GM19468 (cell line): ENCODE measurements around the gene HDGF.

Experiments used
- ATAC-seq: cut with Tn5 transposase; IDR thresholded peaks from one replicate; pipeline ENCODE4 v1.9.1; 2021; ENCODE audit warnings: mild to moderate bottlenecking, moderate library complexity, moderate number of reproducible peaks; ENCODE audit not compliant: unreplicated experiment; ENCODE audit errors: extremely low read depth

HDGF gene

DNA sequence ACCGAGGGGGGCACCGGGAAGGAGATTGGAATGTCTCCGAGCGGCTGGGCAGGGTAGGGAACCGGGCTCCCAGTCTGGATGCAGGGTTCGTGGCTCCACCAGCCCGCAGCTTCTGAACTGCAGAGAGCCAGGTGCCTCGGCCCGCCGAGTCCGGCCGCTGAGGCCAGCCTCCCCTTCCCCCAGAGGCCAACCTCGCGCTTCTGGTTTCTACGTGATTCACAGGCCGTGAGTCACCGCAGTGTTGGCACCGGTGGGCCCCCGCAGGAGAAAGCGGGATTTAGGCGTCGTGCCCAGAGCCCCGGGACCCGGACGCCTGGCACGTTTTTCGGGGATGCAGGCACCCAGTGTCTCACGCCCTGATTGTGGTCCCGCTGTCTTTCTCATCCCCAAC, 46.5 kb downstream of the HDGF start:
- no peak for ATAC-seq

DNA sequence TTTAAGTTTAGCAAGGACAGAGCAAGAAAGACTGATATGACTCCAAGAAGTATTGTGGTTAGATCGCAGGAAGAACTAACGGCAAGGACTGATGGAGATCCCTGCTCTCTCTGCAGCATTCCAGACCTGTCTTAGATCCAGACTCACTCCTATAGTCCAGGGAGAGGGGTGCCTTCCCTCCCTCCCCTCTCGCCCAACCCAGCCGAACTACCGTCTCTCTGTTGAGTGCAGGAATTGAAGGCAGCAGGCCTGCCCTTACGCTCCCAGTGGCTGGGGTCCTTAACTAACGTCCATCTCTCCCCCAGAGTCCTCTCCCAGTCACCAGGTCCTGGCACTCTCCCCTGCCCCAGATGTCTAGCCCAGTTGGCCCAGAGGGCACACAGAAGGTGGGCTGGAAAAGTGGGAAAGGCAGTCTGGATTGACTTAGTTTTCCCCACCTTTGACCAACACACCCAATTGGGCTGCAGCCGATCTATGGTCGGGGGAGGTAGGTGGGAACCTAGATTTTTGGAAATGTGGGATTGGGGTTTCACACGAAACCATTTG, 47.2 kb downstream of the HDGF start:
- no peak for ATAC-seq

DNA sequence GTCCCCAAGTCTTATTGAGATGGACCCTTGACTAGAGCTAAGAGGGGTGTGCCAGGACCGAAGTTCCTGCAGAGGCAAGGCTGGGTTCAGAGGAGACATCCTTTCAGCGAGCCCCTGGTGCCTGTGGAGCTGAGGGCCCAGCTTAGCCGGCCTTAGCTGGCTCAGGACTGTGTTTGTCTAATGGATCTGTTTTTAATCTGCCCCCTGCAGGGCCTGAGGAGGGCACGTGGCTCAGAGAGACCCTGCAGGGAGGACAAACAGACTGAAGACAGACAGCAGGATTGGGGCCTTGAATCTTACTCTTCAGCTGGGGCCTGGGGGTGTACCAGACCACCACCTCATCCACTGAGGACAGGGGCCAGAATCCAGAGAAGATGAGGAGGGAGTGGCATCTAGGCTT, 47.7 kb downstream of the HDGF start:
- no peak for ATAC-seq

DNA sequence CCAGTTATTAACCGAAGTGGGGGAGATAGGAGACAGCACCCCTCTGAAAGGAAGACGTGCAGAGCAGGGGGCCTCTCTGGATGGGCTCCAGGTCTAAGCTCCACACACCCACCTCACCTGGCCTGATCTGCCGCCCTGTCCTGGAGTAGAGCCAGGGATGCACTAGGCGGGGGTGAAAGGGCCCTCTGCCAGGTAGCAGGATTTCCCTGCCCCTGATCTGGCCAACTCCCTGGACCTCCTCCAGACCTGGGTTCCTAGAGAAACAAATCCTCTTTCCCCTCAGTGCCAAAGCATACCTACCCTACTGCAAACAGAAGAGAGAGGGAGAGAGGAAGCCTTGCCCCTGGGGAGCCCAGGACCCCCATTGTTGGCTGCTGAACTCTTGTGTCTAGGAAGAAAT, 48.1 kb downstream of the HDGF start:
- no peak for ATAC-seq

DNA sequence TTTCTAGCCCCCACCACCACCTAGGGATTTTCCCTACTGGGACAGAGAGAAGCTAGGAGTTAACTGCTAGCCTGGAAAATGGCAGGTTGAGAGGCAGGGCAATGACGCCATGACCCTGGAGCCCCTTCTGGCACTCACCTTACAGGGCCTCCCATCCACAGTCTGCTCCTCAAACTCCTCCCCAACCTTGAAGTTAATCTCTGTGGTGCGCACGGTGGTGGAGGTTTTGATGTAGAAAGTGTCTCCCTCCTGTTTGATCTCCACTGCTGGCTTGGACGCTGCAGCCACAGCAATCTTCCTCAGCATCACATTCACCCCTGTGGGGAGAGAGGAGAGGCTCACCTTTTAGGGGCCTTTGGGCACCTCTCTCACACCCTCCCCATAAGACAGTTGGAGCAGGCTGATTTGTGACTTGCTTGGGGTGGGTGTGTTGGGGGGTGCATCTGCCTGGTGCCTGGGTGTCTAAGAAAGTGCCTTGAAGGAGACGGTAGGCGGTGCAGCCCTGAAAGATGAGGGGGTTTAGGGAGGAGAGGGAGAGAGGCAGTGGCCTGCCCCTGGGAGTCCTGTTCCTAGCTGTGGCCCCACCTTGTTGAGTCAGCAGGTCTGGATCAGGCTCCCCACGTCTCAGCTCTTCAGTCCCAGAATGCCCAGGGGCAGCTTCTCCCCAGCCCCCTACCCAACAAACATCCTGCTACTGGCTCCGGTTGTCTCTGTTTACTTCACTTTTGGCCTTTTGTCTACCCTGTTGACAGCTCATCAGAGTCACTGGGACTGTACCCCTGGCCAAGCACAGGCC, 50.5 kb downstream of the HDGF start:
- ATAC-seq = no peak

DNA sequence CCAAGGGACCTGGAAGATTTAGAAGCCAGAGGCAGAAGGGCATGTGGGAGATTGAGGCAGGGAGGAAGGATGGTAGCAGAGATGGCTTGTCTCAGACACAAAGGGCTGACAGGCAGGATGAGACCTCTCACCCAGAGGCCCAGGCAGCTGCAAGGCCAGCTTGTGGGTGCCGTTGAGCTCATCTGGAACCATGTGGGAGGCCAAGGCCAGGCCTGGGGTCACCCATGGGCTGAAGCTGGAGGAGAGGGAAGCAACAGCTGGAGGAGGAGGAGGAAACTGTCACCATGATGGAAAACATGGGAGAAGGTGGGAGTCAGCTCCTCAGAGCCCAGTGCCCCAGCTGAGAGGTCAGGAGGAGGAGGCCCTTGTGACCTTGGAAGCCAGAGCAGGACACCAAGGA, 52.5 kb downstream of the HDGF start:
- ATAC-seq = no peak

DNA sequence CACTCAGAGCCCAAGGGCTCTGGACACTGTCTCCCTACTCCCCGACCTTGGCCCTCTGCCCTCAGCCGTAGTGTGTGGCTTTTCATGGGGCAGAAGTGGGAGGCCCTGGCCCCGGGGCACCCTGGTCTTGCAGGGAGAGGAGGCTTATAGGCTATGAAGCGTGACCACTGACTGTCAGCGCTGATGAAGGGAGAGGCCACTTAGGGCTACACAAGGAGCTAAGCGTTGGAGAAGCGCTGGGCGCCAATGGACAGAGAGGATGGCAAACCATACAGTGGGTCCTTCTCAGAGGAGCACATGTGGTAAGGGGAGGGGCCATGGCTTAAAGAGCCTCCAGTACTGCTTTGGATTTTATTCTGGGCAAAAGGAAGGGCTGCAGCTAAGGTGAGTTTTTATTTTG, 54.0 kb downstream of the HDGF start:
- no peak for ATAC-seq

DNA sequence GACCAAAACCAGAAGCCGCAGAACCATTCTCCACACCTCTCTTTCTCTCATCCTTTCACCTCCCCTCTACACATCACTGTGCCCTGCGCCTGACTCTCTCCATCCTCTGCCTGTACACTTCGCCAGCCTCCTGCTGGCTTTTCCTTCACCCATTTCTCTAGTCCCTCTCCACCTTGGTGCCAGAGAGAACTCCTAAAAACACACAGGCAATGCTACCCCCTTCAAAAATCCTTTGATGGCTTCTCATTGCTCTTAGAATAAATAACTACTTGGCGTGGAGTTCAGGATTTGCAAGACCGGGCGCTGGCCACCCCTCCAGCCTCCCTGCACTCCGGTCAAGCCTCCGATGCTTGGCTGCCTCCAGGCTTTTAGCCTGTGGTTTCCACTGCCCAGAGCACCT, 54.7 kb downstream of the HDGF start:
- ATAC-seq = no peak

DNA sequence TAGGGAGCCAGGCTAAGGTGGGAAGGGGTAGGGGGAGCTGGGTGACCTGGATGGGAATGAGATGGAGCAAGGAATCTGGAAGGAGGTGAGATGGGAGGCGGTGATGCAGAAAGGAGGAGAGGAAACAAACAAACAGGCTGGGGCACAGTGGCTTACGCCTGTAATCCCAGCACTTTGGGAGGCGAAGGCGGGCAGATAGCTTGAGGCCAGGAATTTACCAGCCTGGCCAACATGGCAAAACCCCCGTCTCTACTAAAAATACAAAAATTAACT, 56.8 kb downstream of the HDGF start:
- ATAC-seq = no peak

DNA sequence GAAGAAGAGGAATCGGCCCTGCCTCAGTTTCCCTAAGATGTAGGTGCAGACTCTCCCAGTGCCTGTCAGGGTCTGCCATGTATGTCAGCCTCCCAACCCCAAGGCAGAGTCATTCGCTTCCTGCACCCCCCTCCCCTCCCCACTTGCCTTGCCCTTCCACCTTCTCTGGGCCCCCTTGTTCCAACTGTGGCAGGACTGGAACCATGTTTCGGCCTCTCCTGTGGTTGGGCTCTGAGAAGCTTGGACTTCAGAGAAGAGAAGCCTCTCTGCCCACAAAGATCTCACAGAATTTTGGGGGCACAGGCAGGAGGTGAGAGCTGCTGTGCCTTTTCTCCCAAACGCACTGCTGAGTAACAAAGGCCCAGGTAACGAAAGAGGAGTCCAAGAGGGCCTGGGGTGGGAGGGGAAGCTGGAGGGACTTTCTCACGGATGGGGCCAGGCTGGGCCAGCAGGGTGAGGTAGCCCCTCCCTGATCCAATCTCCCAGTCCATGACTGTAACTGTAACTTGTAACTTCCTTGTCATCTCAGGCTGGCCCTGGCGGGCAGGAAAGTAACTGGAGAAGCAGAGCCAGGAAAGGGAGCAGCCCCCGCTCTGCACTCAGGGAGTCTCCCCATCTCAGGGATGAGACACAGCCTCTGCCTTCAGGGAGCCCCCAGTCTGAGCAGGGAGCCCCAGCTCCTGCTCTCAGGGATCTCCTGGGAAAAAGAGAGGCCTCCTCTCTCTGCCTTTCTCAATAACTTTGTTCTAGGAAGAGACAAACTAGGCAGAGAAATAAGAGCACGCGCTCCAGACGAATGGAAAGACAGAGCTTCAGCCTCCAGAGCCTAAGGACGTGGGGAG, 57.4 kb downstream of the HDGF start:
- ATAC-seq = no peak

DNA sequence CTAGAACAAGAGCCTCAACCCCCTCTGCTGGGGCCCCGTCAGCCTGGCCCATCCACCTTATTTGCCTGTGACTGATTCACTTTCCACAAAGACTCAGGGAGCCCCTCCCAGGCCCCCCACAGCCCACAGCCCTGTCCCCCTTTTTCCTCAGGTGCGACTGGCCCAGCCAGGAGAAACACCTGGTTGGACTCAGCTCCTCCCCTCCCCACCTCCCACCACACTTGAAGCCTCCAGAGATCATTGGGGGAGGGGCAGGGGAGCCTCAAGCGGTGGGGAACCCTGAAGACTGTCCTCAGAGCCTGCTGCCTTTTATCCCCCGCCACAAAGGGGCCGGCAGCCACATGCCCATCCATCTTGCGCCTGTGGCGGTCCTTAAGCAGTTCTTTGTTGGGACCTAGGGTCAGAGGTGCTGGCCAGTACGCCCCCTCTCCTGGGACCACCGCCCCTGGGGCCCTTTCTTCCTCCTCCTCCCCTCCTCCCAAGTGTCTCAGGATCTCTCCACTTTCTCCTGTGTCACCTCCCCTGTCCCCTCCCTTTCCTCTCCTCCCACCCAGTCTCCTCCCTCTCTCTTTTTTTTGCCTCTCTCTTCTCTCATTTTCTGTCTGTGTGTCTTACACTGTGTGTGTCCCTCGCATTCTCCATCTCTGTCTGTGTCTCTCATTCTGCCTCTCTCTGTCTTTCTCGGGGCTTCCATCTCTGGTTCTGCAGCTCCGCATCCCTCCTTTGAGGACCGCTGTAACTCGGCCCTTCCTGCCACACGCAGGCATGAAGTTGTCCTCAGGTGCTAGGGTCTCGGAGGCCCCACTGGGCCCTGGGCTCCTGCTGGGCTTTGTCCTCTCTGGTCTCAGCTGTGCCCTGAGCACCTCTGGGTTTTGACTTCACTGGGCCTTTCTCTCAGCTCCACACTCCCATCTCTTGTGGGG, 58.3 kb downstream of the HDGF start:
- ATAC-seq = no peak

DNA sequence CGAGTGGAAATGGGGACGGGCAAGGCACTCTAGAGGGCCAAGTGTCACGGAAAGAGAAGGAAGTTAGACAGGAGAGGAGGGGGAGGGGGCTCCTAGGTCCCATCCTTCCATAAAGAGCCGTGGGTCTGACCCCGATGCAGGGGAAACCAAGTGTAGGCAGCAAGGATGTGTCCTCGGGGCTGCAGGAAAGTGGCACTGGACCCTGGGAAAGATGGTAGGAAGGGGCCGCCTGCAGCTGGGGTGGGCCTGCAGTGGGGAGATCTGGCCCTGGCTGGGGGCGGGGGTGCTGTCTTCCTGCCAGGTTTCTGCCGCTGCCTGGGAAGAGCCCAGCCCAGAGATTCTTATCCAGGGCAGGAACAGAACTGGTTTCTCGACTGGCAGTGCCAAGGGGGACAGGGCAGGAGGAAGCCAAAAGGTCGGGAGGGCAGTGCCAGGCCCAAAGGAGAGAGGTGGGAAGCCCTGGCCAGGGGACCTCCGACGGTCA, 59.0 kb downstream of the HDGF start:
- ATAC-seq = no peak
